Activated CD8-positive, alpha-beta memory T cell treated with anti-CD3 and anti-CD28 coated beads, Interleukin-2, amount 50 U/mL, for 48 hours (primary cell): ENCODE measurements around the gene QRICH2.
"Not testable (repeated sequence)": the region's sequence is repeated elsewhere in the genome, so short reads cannot be mapped to it uniquely, and the experiment has no call there.

Experiments used
- DNase-seq: peaks from one replicate; pipeline ENCODE4 v3.0.0-alpha.2; 2020

Gene QRICH2

GRCh38 chr17:76244721-76245120 is 63.4 kb downstream of the QRICH2 start:
- not testable (repeated sequence) for DNase-seq

GRCh38 chr17:76243826-76244679 is 64.0 kb downstream of the QRICH2 start:
- DNase-seq: no peak

- DNase-seq: no peak
These were observed 66.3 kb downstream of the QRICH2 start for GRCh38 chr17:76241691-76242255.

- no peak for DNase-seq
These were observed 66.9 kb downstream of the QRICH2 start for GRCh38 chr17:76241204-76241538.

- peak; percentile 77 for DNase-seq
These were observed 67.4 kb downstream of the QRICH2 start, which contains the start of gene RNF157 for GRCh38 chr17:76240461-76241203. TSS of gene RNF157 (minus strand) at chr17:76240493. CDS start at chr17:76240240, 253 bp downstream.

- DNase-seq: no peak
These were observed 68.4 kb downstream of the QRICH2 start for GRCh38 chr17:76239538-76240274.

- DNase-seq: no peak
These were observed 69.1 kb downstream of the QRICH2 start for GRCh38 chr17:76238847-76239537.

GRCh38 chr17:76237859-76238313 is 70.2 kb downstream of the QRICH2 start:
- no peak for DNase-seq

GRCh38 chr17:76236603-76237002 is 71.5 kb downstream of the QRICH2 start:
- DNase-seq: no peak

- no peak for DNase-seq
These were observed 72.2 kb downstream of the QRICH2 start for GRCh38 chr17:76235883-76236282.

- DNase-seq: no peak
These were observed 73.8 kb downstream of the QRICH2 start for GRCh38 chr17:76234354-76234679.

GRCh38 chr17:76233588-76234353 is 74.3 kb downstream of the QRICH2 start:
- no peak for DNase-seq

- DNase-seq: no peak
These were observed 75.7 kb downstream of the QRICH2 start for GRCh38 chr17:76232342-76232741.

- DNase-seq: not testable (repeated sequence)
These were observed 81.3 kb downstream of the QRICH2 start for GRCh38 chr17:76226749-76227148.

- not testable (repeated sequence) for DNase-seq
These were observed 82.5 kb downstream of the QRICH2 start for GRCh38 chr17:76225373-76226086.
